GM12864 (cell line): ENCODE measurements around the gene KCNQ1.

Experiments used
- DNase-seq: peaks from one replicate; pipeline ENCODE4 v3.0.0-alpha.2; 2011; ENCODE audit warnings: low read depth
- H3K4me3 ChIP-seq: 2 replicates; pipeline ENCODE4 v1.5.1; 2011; ENCODE audit warnings: mild to moderate bottlenecking, low read depth, low read length, control low read depth
- TF ChIP-seq, protein P1 (sequence below): IDR thresholded peaks from 2 replicates; pipeline ENCODE4 v1.5.1; 2011; ENCODE audit warnings: low read depth, mild to moderate bottlenecking, moderate library complexity, low read length, control low read depth, inconsistent platforms; ENCODE audit errors: missing control alignments

The KCNQ1 gene

GRCh38 chr11:2790568-2790921, 345.7 kb downstream of the KCNQ1 start:
- no peak overlapping the region for H3K4me3 ChIP-seq
- DNase-seq: no peak
- TF ChIP-seq, protein P1, sequence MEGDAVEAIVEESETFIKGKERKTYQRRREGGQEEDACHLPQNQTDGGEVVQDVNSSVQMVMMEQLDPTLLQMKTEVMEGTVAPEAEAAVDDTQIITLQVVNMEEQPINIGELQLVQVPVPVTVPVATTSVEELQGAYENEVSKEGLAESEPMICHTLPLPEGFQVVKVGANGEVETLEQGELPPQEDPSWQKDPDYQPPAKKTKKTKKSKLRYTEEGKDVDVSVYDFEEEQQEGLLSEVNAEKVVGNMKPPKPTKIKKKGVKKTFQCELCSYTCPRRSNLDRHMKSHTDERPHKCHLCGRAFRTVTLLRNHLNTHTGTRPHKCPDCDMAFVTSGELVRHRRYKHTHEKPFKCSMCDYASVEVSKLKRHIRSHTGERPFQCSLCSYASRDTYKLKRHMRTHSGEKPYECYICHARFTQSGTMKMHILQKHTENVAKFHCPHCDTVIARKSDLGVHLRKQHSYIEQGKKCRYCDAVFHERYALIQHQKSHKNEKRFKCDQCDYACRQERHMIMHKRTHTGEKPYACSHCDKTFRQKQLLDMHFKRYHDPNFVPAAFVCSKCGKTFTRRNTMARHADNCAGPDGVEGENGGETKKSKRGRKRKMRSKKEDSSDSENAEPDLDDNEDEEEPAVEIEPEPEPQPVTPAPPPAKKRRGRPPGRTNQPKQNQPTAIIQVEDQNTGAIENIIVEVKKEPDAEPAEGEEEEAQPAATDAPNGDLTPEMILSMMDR: no peak

- TF ChIP-seq, protein P1: no peak
- DNase-seq: no peak
- H3K4me3 ChIP-seq: no peak overlapping the region
These were observed 346.3 kb downstream of the KCNQ1 start for GRCh38 chr11:2791139-2791520.

GRCh38 chr11:2791521-2792380, 346.9 kb downstream of the KCNQ1 start:
- DNase-seq: no peak
- no peak overlapping the region for H3K4me3 ChIP-seq
- TF ChIP-seq, protein P1: no peak

DNA sequence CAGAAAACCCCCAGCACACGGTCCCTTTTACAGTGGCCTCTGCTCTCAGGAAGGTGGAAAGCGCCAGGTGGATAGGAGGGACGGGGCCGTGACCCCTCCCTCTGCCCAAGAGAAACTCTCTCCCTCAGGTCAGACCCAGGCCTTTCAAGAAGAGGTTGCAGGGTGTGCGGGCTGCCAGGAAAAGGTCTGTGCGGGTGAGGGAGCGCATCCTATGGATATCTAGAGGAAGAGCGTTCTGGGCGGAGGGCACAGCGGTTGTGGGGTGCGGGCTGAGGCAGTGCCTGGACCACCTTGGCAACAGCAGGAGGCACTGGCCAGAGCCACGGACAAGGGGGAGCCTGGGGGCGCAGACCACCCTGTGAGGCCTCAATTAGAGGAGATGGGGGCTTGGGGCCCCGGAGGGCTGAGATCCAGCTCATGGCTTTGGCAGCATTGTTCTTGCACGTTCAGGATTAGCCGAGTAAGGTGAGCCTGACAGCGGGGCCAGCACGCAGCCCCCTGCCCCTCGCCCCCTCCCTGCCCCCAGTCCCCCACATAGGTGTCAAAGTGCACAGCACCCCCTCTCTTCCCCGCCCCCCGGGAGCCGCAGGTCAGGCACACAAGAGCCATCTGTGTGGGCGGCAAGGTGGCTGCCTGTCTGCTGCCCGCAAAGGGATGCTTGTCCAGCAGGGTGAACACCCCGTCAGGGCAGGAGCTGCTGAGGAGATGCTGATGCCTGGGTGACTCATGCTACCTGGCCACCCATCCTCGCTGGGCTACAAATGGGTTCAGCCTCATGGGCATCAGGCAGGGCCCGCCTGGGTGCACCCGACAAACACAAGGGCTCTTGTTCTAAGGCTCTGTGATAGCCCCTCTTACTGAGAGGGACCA, 347.8 kb downstream of the KCNQ1 start:
- TF ChIP-seq, protein P1: no peak
- DNase-seq: no peak
- H3K4me3 ChIP-seq: no peak overlapping the region

DNA sequence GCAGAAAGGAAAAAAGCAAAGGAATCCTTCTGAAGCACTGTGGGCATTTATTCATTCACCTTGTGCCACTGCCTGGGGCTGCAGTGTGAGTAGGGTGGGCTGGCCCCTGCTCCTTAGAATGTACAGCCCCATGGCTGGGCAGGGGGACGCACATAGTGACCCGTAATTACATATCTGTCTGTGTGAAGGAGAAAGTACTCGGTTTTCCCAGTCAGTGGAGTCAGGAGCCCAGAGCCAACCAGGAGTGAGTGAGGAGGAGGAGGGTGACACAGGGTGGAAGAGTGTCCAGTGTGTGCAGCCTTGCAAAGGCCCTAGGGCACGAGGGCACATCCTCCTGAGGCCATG, 348.9 kb downstream of the KCNQ1 start:
- no peak for DNase-seq
- H3K4me3 ChIP-seq: no peak overlapping the region
- TF ChIP-seq, protein P1: no peak

DNA sequence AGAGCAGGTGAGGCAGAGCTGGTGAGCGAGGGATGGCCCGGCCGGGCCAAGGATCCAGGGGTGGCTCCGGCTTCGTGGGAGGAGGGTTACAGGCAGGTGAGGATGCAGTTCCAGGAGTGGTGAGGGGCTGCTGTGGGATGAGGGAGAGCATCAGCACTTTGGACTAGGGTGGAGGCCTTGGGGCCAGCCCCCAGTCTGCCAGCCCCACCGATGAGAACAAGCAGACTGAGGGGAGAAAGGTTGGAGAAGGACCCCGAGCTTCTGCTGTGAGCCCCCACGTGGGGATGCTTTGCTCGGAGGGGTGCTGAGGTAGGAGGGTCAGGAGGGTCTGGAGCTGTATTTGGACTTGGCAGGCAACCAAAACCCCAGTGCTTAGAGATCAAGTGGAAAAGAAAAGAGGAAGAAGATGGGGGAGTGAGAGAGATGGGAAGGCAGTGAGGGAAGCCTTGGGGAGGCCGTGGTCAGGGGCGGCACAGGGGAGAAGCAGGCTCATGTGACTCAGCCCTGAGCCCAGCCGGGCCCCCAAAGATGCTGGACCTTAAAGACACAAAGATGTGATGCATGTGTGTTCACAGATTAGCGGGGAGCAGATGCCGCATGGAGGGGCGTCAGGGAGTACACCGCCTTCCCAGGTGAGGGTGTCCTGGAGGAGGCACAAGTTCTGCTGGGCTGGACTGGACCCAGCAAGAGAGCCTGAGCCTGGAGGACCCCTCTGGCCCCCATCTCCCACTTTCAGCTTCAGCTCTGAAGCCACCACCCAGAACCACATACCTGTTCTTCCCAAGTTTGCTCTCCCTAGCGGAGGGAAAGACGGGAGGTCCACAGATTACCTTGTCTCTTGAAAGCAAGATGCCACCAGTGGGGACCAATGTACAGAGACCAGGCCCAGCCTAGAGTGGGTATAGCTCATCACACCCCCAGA, 349.5 kb downstream of the KCNQ1 start:
- no peak overlapping the region for H3K4me3 ChIP-seq
- TF ChIP-seq, protein P1: no peak
- no peak for DNase-seq
